Stimulated activated CD8-positive, alpha-beta memory T cell treated with anti-CD3 and anti-CD28 coated beads, Interleukin-7, amount 100 ng/mL, for 4 hours (primary cell): Measurements from ENCODE around the gene SNRNP27.
"Not testable (repeated sequence)": the region's sequence is repeated elsewhere in the genome, so short reads cannot be mapped to it uniquely, and the experiment has no call there.

Source experiments
- DNase-seq, 2 donors: peaks; one replicate each; pipeline ENCODE4 v3.0.0-alpha.2; 2020; ENCODE audit warnings: low read depth in 2 of 2

The SNRNP27 gene

GRCh38 chr2:69946351-69947324, 52.9 kb downstream of the SNRNP27 start:
- DNase-seq: peak; percentile 31 to 43

GRCh38 chr2:69947325-69947931, 53.7 kb downstream of the SNRNP27 start:
- DNase-seq: no peak

GRCh38 chr2:69948032-69948962, 54.5 kb downstream of the SNRNP27 start:
- DNase-seq: no peak

GRCh38 chr2:69948963-69949645, 55.3 kb downstream of the SNRNP27 start:
- DNase-seq: no peak

- DNase-seq: no peak
Measured at GRCh38 chr2:69950241-69950640, 56.5 kb downstream of the SNRNP27 start.

- not testable (repeated sequence) for DNase-seq
Measured at GRCh38 chr2:69950671-69951070, 56.9 kb downstream of the SNRNP27 start.

- no peak for DNase-seq
Measured at GRCh38 chr2:69952336-69953115, 58.8 kb downstream of the SNRNP27 start.

GRCh38 chr2:69954084-69954483, 60.3 kb downstream of the SNRNP27 start:
- no peak for DNase-seq
